GM19240 (cell line): ENCODE data around the gene SVBP.
A peak's percentile ranks its signal among the peaks of the same experiment; 100 is the strongest.
"Not testable (repeated sequence)": the region's sequence is repeated elsewhere in the genome, so short reads cannot be mapped to it uniquely, and the experiment has no call there.

Experiments
- DNase-seq: peaks from one replicate; pipeline ENCODE4 v3.0.0; 2011; ENCODE audit warnings: low spot score; ENCODE audit not compliant: insufficient read length

Gene SVBP, protein sequence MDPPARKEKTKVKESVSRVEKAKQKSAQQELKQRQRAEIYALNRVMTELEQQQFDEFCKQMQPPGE

DNA sequence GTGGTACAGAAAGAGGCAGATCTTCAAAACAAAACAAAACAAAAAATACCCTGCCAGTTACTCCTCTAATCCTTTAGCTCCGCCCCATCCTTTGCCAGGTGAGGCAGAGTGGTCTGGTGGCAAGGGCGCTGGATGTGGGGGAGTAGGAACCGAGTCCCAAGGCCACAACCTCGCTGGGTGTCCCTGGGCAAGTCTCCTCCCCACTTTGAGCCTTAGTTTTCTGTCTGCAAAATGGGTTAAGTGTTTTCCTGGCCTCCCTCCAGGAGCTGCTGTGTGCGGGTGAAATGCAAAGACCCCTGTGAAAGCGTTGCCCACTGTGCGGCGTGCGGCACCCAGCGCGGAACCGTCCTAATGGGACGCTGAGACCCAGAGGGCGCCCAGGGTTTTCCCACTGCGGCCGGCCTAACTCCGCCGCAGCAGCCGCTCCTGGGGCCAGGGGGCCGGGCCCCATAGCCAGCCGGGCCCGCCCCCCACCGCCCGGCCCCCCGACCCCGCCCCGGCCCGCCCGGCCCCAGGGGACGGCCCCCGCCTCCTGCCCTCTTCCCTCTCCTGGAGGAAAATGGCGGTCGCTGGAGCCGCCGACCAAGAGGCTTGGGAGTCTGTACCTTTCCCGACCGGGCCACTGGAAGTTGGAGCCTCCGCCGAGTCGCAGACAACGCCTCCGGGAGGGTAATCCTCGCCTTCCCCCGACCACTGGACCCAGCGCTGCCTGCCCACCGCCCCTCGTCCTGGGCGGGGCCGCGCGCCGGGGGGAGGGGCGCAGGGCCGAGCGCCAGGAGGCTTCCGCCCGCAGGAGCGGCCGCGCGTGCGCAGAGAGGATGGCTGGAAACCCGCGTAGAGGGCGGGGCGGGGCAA is at the start of gene SVBP, which contains the start of gene ERMAP:
TSS of gene SVBP (minus strand) at position 813 of the 855 bp plus-strand sequence. CDS start 853 bp downstream, outside the sequence.
TSS of gene ERMAP (plus strand) at position 538 of the 855 bp plus-strand sequence. CDS start 13,327 bp downstream, outside the sequence.
- DNase-seq, result peak; percentile 82

DNA sequence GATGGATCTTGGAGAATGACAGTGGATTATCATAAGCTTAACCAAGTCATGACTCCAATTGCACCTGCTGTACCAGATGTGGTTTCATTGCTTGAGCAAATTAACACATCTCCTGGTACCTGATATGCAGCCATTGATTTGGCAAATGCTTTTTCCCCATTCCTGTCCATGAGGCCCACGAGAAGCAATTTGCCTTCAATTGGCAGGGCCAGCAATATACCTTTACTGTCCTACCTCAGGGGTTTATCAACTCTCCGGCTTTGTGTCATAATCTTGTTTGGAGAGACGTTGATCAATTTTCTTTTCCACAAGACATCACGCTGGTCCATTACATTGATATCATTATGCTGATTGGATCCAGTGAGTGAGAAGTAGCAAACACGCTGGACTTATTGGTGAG is 49.4 kb upstream of the SVBP start:
- no peak for DNase-seq

DNA sequence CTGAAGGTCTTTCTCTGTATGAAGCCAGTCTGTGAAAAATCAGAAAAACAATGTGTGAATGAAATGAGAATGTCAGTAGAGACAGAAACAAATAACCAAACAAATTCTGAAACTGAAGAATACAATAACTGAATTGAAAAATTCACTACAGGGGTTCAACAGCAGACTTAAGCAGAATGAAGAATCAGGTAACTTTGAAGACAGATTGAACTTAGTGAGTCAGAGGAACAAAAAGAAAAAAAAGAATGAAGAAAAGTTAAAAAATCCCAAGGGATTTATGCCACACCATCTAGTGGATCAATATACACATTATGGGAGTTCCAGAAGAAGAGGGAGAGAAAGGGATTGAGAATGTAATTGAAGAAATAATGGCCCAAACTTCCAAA is 43.8 kb upstream of the SVBP start:
- no peak for DNase-seq

DNA sequence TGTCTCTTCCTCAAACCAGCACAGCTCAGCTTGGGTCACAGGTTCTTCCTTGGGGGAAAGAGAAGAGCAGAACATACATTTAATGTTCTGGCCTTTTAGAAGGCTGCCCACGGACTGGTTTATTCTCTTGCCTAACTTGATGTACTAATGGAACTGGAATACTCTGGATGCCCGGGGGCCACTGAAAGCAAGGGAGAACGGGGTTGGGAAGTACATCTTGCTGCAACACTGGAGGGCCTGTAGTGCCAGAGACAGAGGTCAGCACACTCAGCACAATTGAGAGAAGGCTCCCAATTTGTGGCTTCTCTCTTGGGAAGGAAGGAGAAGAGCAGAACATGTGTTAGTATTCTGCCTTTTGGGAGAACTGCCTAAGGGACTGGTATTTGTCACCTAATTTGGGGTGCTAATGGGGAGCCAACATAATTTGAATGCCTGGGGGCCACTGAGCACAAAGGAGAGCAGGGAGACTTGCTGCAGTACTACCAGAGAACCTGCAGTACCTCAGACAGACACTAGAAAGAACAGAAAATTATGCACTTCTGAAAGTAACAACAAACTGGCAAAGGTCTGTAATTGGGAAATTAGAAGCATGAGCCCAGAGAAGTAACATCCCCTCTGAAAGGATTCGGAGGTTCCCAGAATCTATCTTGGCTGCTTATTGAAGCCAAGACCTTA is 43.3 kb upstream of the SVBP start:
- no peak for DNase-seq

DNA sequence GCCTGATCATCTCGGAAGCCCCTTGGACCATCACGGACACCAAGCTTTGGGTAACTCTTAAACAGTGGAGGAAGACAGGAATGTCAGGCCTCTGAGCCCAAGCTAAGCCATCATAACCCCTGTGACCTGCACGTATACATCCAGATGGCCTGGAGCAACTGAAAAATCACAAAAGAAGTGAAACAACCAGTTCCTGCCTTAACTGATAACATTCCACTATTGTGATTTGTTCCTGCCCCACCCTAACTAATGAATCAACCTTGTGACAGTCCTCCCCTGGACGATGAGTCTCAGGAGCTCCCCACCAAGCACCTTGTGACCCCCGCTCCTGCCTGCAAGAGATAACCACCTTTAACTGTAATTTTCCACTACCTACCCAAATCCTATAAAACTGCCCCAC is 42.2 kb upstream of the SVBP start:
- not testable (repeated sequence) for DNase-seq

DNA sequence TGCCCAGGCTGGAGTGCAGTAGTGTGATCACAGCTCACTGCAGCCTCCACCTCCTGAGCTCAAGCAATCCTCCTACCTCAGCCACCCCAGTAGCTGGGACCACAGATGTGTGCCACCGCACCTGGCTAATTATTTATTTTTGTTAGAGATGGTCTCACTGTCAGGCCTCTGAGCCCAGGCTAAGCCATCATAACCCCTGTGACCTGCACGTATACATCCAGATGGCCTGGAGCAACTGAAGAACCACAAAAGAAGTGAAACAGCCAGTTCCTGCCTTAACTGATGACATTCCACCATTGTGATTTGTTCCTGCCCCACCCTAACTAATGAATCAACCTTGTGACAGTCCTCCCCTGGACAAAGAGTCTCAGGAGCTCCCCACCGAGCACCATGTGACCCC is 39.4 kb upstream of the SVBP start:
- DNase-seq, result not testable (repeated sequence)

DNA sequence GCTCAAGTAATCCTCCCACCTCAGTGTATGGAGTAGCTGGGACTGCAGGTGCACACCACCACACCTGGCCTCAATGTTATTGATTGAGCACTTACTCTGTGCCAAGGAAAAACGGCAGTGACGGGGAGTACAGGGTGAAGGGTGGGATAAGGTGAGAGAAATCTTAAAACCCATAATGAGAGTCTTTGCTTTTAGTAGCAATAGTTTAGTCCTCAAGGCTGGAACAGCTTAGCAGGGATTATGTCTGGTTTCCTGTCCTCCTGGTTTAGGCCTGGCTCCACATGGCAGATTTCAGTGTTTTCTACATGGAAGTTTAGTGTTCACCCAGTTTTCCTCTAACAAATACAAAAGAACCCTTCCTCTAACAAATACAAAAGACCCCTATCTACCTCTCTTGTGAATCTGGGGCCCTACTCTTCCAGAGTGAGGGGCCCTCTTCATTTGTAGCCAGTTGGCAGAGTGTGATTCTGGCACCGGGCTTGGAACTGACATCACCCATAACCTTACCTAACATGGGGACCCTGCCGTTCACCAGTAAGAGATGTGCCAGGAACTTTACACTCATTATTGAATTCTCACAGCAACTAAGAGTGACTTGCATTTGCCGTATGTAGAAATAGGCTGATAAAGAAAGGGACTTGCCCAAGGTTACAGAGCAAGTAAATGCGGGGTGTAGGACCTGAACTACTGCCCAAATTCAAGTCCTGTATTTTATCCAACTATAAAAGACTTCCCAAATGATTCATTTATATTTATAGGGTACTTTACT is 36.1 kb upstream of the SVBP start:
- DNase-seq, result no peak

DNA sequence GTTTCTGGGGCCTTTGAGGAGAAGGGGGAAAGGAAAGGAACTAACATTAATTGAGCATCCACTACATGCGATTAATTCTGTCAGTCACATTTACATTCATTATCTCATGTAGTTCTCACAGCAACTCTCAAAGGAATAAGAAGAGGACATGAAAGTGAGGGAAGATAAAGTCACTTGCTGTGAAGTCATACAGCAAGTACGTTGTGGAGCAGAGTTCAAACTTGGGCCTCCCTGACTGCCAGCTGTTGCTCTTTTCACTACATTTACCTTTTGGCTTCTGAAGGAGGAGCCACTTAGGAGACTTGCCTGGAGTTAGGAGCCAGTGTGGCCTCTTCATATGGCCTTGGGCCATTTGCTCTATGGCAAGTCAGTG is 35.4 kb upstream of the SVBP start:
- DNase-seq, result no peak

DNA sequence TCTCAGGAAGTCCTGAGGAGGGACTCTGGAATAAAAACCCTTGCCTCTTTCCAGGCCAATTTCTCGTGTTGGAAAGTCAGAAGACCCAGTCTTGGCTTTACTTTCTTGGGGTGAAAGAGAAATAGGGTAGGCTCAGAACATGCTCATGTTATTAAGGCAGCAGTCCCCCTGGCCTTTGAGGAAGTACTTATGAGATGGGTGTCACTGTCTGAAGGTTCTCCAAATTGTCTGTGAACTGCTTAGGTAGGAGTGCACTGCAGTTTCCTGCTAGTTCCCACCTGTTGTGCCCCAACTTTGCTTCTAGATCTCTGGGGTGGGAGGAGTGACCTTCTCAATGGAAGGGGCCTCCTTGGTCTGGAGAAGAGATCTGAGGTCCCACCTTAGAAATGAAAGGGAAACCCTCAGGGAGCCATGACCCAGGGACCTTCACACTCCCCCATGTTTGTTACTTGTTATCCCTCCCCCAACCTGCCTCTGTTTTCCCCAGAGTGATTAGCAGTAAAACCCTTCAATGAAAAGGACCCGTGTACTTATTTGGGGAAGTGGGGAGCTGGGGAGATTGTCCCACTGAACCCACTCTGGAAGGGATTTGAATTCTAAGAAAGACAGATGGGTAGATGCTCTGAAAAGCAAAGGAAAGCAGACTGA is 34.9 kb upstream of the SVBP start:
- no peak for DNase-seq

DNA sequence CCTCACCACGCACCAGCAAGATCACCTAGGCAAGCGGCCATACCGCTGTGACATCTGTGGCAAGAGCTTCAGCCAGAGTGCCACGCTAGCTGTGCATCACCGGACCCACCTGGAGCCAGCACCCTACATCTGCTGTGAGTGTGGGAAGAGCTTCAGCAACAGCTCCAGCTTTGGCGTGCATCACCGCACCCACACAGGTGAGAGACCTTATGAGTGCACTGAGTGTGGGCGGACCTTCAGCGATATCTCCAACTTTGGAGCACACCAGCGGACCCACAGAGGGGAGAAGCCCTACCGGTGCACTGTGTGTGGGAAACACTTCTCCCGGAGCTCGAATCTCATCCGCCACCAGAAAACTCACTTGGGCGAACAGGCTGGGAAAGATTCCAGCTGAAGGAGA is 34.2 kb upstream of the SVBP start:
- DNase-seq, result no peak

DNA sequence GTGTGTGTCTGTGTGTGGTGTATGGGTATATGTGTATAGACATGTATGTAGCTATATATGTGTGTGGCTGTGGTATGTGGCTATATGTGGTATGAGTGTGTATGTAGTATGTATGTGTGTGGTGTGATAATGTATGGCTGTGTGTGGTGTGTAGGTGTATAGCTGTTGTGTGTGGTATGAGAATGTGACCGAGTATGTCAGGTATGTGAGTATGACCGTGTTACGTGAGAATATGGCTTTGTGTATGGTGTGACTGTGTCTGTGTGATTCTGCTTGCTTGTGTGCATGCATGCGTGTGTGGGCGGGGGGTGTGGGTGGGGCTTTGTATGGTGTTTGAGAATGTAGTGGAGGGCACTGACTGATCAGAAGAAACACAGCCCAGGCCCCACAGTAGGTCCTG is 32.7 kb upstream of the SVBP start:
- DNase-seq, result no peak

DNA sequence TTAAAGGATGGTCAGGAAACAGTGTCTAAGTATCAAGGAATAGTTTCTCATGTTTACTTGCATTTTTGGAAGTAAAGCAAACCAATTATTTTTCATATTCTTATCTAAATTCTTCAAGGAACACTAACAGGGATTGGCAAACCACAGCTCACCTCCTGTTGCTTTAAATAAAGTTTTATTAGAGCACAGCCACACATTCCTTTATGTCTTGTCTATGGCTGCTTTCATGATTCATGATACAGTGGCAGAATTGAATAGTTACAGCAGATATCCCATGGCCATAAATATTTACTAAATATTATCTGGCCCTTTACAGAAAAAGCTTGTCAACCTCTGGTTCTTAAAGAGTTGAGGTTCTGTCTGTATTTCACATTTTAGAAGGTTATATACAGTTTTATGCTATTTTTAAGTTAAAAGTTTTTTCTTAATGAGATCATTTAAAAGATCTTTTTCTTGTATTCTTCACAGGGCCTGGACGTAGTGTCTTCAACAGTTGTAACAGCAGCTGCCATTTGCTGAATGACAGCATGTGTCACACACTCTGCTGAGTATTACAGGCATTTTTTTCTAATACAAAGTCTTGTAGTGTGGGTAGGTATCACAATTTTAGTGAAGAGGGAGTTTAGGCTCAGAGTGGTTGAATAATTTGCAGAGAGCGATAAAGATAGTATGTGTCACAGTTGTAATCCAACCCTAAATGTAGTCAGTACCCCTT is 31.8 kb upstream of the SVBP start:
- no peak for DNase-seq

DNA sequence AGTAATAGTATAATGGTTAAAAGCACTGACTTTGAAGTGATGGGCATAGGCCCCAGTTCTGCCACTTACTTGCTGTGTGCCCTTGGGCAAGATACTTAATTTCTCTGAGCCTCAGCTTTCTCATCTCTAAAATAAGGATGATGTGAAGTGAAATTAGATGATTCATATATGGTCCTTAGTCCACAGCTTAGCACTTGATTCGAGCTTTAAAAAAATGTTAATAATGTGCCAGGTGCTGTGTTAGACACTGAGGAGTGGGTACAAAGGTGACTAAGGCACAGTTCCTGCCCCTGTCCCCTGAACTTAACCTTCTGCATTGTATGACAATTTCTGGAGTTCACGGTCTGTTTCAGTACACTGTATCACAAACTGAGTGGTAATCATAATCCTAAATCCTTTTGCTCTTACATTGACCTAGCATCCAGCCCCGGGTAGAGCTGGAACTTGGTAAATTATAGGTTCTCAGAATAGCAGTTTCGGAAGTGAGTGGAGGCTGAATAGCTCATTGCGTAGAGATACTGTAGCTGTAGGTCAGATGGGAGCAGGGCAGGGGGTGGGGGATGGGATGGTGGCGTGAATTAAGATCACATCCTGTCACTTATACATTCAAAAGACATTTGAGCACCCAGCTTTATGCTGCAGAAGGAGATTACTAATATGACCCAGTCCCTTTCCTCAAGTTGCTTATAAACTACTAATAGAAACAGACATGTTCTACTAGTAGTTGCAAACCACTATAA is 30.7 kb upstream of the SVBP start:
- no peak for DNase-seq

DNA sequence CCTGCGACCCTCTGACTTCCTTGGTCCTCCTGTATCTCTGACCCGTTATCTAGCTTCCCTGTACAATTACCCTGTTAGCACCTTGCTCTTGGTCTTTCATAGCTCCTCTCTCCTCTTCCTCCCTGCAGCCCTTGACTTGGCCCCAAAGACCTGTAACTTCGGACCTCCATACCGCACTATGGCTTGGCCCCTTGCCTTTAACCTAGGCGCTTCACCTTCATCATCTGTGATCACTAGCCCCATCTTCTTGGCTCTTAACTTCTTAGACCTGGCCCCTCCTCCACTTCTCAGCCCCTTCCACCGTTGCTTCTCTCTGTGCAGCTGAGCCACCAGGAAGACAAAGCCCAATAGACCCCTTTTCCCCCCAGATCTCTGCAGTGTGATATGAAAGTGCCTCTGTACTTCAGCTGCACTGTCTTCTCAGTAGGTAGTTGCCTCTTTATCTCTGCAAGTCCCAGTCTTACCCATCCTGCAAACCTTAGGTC is 30.0 kb upstream of the SVBP start:
- no peak for DNase-seq

DNA sequence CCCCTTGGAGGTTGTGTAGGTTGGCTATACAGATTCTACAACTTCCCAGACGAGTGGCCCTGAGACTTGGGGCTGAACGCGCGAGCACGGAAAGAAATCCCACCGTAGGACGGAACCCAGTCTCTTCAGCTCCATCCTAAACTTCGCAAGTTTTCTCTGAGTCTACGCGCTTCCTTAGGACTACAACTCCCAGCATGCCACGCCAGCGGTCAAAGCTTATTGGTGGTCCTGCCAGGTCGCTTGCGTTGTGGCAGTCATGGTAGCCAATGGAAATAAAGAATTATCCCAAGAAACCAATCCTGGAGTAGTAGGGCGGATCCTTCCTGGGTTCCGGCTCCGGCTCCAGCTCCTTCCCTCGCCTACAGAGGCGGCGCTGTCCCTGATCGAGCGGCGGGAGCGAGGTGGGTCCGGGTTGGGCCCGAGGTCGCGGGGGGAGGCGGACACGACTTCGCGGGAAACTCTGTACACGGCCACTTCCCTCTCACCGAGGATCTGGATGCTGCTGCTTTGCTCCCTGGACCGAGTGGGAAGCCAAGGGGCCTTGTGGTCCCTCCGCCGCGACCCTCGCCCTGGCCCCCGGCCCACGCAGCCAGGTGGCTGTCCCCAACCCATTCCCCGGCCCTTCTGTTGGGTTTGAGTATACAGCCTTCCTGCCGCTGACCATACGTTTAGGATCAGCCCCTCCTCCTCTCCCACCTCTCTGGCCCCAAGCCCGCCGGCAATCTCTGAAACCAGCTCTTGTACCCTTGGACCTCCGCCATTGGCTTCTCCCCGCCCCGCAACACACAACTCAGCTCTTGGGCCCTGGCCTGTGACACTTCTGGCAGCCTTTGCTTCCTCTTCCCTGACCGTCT is 29.3 kb upstream of the SVBP start, which contains the start of gene ZNF691:
TSS of gene ZNF691 (plus strand) at position 357 of the 854 bp plus-strand sequence. CDS start 3,046 bp downstream, outside the sequence.
- peak; percentile 93 for DNase-seq

DNA sequence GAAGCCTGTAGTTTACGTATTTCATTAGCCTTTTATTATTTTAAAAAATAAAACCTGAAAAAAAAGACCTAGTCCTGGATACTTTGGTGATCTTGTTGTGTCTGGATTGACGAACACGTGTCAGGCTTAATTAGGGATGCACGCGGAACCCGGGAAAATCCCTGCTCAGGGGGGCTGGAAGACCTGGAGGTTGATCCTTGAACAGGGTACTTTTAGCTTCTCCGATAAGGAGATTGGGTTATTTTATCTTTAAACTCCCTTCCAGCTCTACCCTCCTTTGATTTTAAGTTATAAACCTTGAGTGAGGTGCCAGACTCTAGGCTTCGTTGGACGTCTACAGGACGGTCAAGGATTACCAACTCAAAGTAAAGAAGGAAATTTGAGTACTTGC is 28.7 kb upstream of the SVBP start:
- no peak for DNase-seq

DNA sequence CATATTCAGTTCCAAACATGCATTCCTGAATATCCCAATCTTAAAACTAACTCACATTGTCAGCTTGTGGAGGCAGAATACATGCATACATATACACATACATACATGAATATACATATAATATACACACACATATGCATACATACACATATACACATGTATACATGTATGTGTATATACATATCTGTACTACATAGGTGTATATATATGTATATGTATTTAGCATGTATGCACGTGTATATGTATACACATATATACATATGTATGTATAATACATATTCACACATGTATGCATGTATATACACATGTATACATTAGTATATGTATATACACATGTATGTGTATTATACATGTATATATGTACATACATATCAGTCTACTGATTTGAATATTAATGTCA is 28.0 kb upstream of the SVBP start:
- no peak for DNase-seq

DNA sequence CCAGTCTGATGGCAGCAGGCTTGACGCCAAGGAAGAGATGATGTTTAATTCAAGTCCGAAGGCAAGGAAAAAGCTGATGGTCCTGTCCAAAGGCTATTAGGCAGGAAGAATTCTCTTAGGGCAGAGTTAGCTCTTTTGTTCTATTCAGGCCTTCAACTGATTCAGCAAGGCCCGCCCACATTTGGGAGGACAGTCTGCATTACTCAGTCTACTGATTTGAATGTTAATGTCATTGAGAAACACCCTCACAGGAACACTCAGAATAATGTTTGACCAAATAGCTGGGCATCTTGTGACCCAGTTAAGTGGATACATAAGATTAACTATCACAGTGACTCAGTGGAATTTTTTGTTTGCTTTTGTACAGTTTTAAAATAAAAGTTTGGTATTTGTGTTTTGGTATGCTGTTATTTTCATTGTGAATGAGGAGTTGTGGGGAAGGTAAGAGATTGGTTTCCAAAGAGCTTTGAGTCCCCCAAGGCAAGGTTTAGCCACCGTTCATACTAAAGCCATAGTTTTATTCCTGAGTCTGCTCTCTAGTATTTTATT is 27.5 kb upstream of the SVBP start:
- DNase-seq, result no peak
